ENCODE results near the gene INKA2. TPM values are rescaled to one million over a fixed set of nuclear protein-coding genes. Genes with fewer than 3 reads are reported as not detected.
A peak's percentile ranks its signal among the peaks of the same experiment; 100 is the strongest.

The INKA2 gene
- polyA plus RNA-seq (2012; rRNA removed), result 1.1 and 1.2 TPM in 2 replicates
- polyA plus RNA-seq (2012; cell fraction: cytosol; rRNA removed), result 0.70 and 0.90 TPM in 2 replicates
- 1.5 and 1.7 TPM in 2 replicates for polyA plus RNA-seq (2012; cell fraction: nucleus; rRNA removed)

DNA sequence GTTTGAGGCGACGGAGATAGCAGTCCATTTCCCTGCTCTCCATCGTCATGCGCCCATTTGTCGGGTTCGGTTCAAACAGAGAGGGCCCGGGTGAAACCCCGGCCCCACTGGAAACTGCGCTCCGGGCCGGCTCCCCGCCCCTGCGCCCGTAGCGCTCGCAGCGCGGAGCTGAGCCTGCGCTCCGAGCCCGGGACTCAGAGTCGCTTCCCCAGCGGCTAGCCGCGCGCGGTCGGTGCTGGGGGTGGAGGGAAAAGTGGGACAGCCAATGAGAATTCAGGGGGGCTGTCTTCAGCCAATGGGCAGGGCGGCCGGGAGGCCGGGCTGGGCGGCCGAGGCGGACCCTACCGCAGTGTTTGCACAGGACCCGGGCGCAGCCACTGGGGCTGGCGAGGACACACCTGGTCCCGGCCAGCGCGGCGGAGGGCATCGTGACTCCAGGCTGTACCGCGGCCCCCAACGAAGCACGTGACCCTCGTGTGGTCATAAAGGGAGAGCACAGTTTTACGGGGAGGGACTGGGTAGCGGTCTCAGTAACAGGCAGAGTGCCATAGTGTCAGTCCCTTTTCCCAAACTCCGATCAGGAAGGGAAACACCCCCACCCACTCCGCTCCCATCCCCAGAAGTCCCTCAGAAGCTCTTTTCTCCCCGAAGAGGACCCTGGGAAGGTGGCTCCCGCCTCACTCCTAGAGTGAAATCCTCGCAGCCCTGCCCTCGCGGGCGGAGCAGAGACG is at the start of gene INKA2:
Gene INKA2 (minus strand): TSS at position 202 of the 731 bp plus-strand sequence. CDS start 153 bp downstream, at position 49.
- H3K4me2 ChIP-seq, result peak within 1 kb of the TSS; percentile 92
- H3K79me2 ChIP-seq (ENCODE audit: insufficient read depth), result no peaks in the 10 kb centered on the region
- peak within 1 kb of the TSS; percentile 47 to 89 for H3K27ac ChIP-seq (ENCODE audit: low read depth in 2 of 2, low read length in 1 of 2)
- H3K4me1 ChIP-seq (ENCODE audit: control insufficient read depth in 1 of 2, insufficient read depth in 2 of 2, low read depth in 1 of 2, low read length in 1 of 2), result peaks cover 8 to 15% of the 10 kb centered on the region in 2 experiments; a peak in 3 of 4 replicates
- no peaks in the 10 kb centered on the region for H3K36me3 ChIP-seq (replicated peaks in 1 of 2; ENCODE audit: control insufficient read depth in 1 of 2, insufficient read depth in 2 of 2, low read length in 1 of 2)
- no peaks in the 10 kb centered on the region for H3K27me3 ChIP-seq (ENCODE audit: insufficient read depth)
- 0% methylated on average over 29 of the region's 59 CpGs for WGBS (ENCODE audit: low lambda C conversion rate)
- ChIA-PET CTCF (interaction anchor here (0.8 to 2.3 kb wide), 9 partner anchors 8 to 231 kb away, joined by 3 to 13 read pairs (median 6); partner anchors contain the start of gene DDX20), POLR2A (interaction anchor here (1.0 to 2.6 kb wide), 3 partner anchors 11 to 16 kb away, joined by 3 to 19 read pairs (median 15); partner anchors contain the start of gene DDX20)
- H4K20me1 ChIP-seq (ENCODE audit: insufficient read depth), result no peaks in the 10 kb centered on the region
- no peaks in the 10 kb centered on the region for H3K9me2 ChIP-seq
- H2AFZ ChIP-seq (ENCODE audit: low read depth), result peak within 1 kb of the TSS; percentile 96
- peak; percentile 94 for DNase-seq
- peak within 1 kb of the TSS; percentile 66 to 85 for H3K4me3 ChIP-seq (ENCODE audit: low read depth in 2 of 2, low read length in 1 of 2)
- no peaks in the 10 kb centered on the region for H3K9me3 ChIP-seq
- H3K9ac ChIP-seq, result peak within 1 kb of the TSS; percentile 56
- peaks cover 6% of the 10 kb centered on the region for H3F3A ChIP-seq (replicated peaks; ENCODE audit: insufficient read depth)
- TF ChIP-seq POLR2AphosphoS5 (IDR thresholded peaks at IDR 0.05; ENCODE audit: low read depth, low read length) (peak; percentile 15; the same call in 1 of the 2 replicates), EP300 (IDR thresholded peaks at IDR 0.05; ENCODE audit: borderline replicate concordance in 1 of 2, low read depth in 1 of 2, low read length in 1 of 2) (no peak), NRF1 (IDR thresholded peaks at IDR 0.05; ENCODE audit: low read depth, low read length) (peak; percentile 56), GABPA (IDR thresholded peaks at IDR 0.05; ENCODE audit: low read depth) (no peak), EZH2phosphoT487 (IDR thresholded peaks at IDR 0.05; ENCODE audit: borderline replicate concordance, low read depth) (no peak), RAD21 (IDR thresholded peaks at IDR 0.05; ENCODE audit: low read length) (no peak), NFIC (IDR thresholded peaks at IDR 0.05; ENCODE audit: borderline replicate concordance) (no peak), RFX5 (IDR thresholded peaks at IDR 0.05; ENCODE audit: low read length) (peak; percentile 74; the same call in 1 of the 2 replicates), CHD2 (IDR thresholded peaks at IDR 0.05; ENCODE audit: low read length, partially characterized antibody) (no peak), FOSL2 (IDR thresholded peaks at IDR 0.05; ENCODE audit: borderline replicate concordance, low read depth) (no peak), RXRA (IDR thresholded peaks at IDR 0.05; ENCODE audit: borderline replicate concordance, low read depth) (no peak), FOXJ3 (CRISPR knock-in tag; IDR thresholded peaks at IDR 0.05) (no peak), MXI1 (IDR thresholded peaks at IDR 0.05; ENCODE audit: low read depth, low read length) (peak; percentile 7; the same call in 1 of the 2 replicates), TAF1 (IDR thresholded peaks at IDR 0.05; ENCODE audit: borderline replicate concordance, low read depth, low read length) (0 out of 2 replicates have a peak, but pooled peaks have one; percentile 38), ELF1 (IDR thresholded peaks at IDR 0.05) (no peak), FOXM1 (IDR thresholded peaks at IDR 0.05; ENCODE audit: low read depth) (no peak), MEF2A (IDR thresholded peaks at IDR 0.05; ENCODE audit: borderline replicate concordance, low read depth) (no peak), SMC3 (IDR thresholded peaks at IDR 0.05; ENCODE audit: low read depth, low read length) (no peak), TCF12 (IDR thresholded peaks at IDR 0.05) (no peak), SIN3A (IDR thresholded peaks at IDR 0.05; ENCODE audit: borderline replicate concordance, low read depth, low read length) (0 out of 2 replicates have a peak, but pooled peaks have one; percentile 9)
- TF ChIP-seq, protein P1, sequence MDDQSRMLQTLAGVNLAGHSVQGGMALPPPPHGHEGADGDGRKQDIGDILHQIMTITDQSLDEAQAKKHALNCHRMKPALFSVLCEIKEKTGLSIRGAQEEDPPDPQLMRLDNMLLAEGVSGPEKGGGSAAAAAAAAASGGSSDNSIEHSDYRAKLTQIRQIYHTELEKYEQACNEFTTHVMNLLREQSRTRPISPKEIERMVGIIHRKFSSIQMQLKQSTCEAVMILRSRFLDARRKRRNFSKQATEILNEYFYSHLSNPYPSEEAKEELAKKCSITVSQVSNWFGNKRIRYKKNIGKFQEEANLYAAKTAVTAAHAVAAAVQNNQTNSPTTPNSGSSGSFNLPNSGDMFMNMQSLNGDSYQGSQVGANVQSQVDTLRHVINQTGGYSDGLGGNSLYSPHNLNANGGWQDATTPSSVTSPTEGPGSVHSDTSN (IDR thresholded peaks at IDR 0.05), result no peak
- TF ChIP-seq, protein P2, sequence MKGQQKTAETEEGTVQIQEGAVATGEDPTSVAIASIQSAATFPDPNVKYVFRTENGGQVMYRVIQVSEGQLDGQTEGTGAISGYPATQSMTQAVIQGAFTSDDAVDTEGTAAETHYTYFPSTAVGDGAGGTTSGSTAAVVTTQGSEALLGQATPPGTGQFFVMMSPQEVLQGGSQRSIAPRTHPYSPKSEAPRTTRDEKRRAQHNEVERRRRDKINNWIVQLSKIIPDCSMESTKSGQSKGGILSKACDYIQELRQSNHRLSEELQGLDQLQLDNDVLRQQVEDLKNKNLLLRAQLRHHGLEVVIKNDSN (IDR thresholded peaks at IDR 0.05; ENCODE audit: borderline replicate concordance, low read depth), result peak; percentile 68
- TF ChIP-seq, protein P3, sequence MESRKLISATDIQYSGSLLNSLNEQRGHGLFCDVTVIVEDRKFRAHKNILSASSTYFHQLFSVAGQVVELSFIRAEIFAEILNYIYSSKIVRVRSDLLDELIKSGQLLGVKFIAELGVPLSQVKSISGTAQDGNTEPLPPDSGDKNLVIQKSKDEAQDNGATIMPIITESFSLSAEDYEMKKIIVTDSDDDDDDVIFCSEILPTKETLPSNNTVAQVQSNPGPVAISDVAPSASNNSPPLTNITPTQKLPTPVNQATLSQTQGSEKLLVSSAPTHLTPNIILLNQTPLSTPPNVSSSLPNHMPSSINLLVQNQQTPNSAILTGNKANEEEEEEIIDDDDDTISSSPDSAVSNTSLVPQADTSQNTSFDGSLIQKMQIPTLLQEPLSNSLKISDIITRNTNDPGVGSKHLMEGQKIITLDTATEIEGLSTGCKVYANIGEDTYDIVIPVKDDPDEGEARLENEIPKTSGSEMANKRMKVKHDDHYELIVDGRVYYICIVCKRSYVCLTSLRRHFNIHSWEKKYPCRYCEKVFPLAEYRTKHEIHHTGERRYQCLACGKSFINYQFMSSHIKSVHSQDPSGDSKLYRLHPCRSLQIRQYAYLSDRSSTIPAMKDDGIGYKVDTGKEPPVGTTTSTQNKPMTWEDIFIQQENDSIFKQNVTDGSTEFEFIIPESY (IDR thresholded peaks at IDR 0.05; ENCODE audit: borderline replicate concordance, low read depth), result no peak
- TF ChIP-seq, protein P4, sequence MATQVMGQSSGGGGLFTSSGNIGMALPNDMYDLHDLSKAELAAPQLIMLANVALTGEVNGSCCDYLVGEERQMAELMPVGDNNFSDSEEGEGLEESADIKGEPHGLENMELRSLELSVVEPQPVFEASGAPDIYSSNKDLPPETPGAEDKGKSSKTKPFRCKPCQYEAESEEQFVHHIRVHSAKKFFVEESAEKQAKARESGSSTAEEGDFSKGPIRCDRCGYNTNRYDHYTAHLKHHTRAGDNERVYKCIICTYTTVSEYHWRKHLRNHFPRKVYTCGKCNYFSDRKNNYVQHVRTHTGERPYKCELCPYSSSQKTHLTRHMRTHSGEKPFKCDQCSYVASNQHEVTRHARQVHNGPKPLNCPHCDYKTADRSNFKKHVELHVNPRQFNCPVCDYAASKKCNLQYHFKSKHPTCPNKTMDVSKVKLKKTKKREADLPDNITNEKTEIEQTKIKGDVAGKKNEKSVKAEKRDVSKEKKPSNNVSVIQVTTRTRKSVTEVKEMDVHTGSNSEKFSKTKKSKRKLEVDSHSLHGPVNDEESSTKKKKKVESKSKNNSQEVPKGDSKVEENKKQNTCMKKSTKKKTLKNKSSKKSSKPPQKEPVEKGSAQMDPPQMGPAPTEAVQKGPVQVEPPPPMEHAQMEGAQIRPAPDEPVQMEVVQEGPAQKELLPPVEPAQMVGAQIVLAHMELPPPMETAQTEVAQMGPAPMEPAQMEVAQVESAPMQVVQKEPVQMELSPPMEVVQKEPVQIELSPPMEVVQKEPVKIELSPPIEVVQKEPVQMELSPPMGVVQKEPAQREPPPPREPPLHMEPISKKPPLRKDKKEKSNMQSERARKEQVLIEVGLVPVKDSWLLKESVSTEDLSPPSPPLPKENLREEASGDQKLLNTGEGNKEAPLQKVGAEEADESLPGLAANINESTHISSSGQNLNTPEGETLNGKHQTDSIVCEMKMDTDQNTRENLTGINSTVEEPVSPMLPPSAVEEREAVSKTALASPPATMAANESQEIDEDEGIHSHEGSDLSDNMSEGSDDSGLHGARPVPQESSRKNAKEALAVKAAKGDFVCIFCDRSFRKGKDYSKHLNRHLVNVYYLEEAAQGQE (IDR thresholded peaks at IDR 0.05; ENCODE audit: low read depth, low read length), result no peak
- TF ChIP-seq, protein P5, sequence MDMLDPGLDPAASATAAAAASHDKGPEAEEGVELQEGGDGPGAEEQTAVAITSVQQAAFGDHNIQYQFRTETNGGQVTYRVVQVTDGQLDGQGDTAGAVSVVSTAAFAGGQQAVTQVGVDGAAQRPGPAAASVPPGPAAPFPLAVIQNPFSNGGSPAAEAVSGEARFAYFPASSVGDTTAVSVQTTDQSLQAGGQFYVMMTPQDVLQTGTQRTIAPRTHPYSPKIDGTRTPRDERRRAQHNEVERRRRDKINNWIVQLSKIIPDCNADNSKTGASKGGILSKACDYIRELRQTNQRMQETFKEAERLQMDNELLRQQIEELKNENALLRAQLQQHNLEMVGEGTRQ (IDR thresholded peaks at IDR 0.05; ENCODE audit: borderline replicate concordance, low read depth, low read length), result no peak
